ENCODE measurements around the gene RNF168.

DNA sequence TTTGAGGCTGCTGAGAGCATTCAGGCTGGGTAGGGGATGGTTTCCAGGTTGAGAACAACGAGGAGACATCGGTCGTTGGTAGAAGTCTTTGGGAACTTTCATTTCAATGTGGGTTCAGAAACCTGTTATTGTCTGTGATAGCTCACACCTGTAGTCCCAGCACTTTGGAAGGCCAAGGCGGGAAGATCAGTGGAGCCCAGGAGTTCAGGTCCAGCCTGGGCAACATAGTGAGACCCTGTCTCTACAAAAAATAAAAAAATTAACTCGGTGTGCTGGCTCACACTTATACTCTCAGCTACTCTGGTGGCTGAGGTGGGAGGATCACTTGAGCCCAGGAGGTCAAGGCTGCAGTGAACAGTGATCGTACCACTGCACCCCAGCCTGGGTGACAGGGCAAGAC lies 988 bp upstream of the RNF168 start:
- no peak for TF ChIP-seq POLR2A (IDR thresholded peaks at IDR 0.05)
- TF ChIP-seq, protein P1, sequence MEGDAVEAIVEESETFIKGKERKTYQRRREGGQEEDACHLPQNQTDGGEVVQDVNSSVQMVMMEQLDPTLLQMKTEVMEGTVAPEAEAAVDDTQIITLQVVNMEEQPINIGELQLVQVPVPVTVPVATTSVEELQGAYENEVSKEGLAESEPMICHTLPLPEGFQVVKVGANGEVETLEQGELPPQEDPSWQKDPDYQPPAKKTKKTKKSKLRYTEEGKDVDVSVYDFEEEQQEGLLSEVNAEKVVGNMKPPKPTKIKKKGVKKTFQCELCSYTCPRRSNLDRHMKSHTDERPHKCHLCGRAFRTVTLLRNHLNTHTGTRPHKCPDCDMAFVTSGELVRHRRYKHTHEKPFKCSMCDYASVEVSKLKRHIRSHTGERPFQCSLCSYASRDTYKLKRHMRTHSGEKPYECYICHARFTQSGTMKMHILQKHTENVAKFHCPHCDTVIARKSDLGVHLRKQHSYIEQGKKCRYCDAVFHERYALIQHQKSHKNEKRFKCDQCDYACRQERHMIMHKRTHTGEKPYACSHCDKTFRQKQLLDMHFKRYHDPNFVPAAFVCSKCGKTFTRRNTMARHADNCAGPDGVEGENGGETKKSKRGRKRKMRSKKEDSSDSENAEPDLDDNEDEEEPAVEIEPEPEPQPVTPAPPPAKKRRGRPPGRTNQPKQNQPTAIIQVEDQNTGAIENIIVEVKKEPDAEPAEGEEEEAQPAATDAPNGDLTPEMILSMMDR (IDR thresholded peaks at IDR 0.05): no peak
